HG03378 (cell line): ENCODE data around the gene HPCAL4.

Experiments
- ATAC-seq: cut with Tn5 transposase; IDR thresholded peaks from one replicate; pipeline ENCODE4 v1.9.1; 2021; ENCODE audit warnings: mild to moderate bottlenecking, moderate library complexity; ENCODE audit not compliant: unreplicated experiment

Gene HPCAL4

GRCh38 chr1:39678889-39679288 lies 12.3 kb downstream of the HPCAL4 start:
- ATAC-seq = no peak

- ATAC-seq = no peak
These were observed 13.6 kb downstream of the HPCAL4 start for GRCh38 chr1:39677645-39678044.

GRCh38 chr1:39676948-39677548 lies 14.2 kb downstream of the HPCAL4 start:
- ATAC-seq = no peak

- no peak for ATAC-seq
These were observed 16.0 kb downstream of the HPCAL4 start for GRCh38 chr1:39675220-39675619.

GRCh38 chr1:39673215-39673614 lies 18.0 kb downstream of the HPCAL4 start:
- no peak for ATAC-seq

- no peak for ATAC-seq
These were observed 18.7 kb downstream of the HPCAL4 start for GRCh38 chr1:39672551-39672947.

GRCh38 chr1:39671793-39672550 lies 19.3 kb downstream of the HPCAL4 start, which contains the start of gene NT5C1A:
Gene NT5C1A (minus strand): TSS chr1:39672107. CDS start chr1:39672038, 69 bp downstream.
- no peak for ATAC-seq

- ATAC-seq = no peak
These were observed 19.8 kb downstream of the HPCAL4 start for GRCh38 chr1:39671433-39671792.

GRCh38 chr1:39670689-39671088 lies 20.5 kb downstream of the HPCAL4 start:
- ATAC-seq = no peak

GRCh38 chr1:39668894-39669293 lies 22.3 kb downstream of the HPCAL4 start:
- no peak for ATAC-seq

- ATAC-seq = no peak
These were observed 23.1 kb downstream of the HPCAL4 start for GRCh38 chr1:39668111-39668510.

GRCh38 chr1:39666772-39667171 lies 24.5 kb downstream of the HPCAL4 start:
- peak; percentile 89 for ATAC-seq

GRCh38 chr1:39663559-39663958 lies 27.7 kb downstream of the HPCAL4 start:
- ATAC-seq = no peak

GRCh38 chr1:39662861-39663260 lies 28.4 kb downstream of the HPCAL4 start:
- no peak for ATAC-seq

GRCh38 chr1:39659538-39659937 lies 31.7 kb downstream of the HPCAL4 start:
- ATAC-seq = no peak

- ATAC-seq = no peak
These were observed 32.1 kb downstream of the HPCAL4 start for GRCh38 chr1:39659110-39659509.

GRCh38 chr1:39657923-39658485 lies 33.2 kb downstream of the HPCAL4 start:
- ATAC-seq = no peak

- no peak for ATAC-seq
These were observed 33.8 kb downstream of the HPCAL4 start for GRCh38 chr1:39657402-39657801.

GRCh38 chr1:39656391-39656790 lies 34.8 kb downstream of the HPCAL4 start:
- ATAC-seq = no peak

- no peak for ATAC-seq
These were observed 35.5 kb downstream of the HPCAL4 start for GRCh38 chr1:39655578-39656268.

- ATAC-seq = no peak
These were observed 36.9 kb downstream of the HPCAL4 start for GRCh38 chr1:39654291-39654690.
